K562 (cell line): Measurements from ENCODE around the gene ACADSB. TPM values are rescaled to one million over a fixed set of nuclear protein-coding genes. Genes with fewer than 3 reads are reported as not detected.

Experiments
- ATAC-seq: fragments of 200-7000 bp; cut with Tn5 transposase; 3 replicates; pipeline ENCODE4 v1.9.1; 2020; ENCODE audit warnings: moderate library complexity
- BruUV-seq: library from RNA; stranded (reverse); fragments of 400-500 nt; replicated peaks from 2 replicates; lab custom pipeline; 2021; lab: Mats Ljungman, UMichigan
- CTCF ChIA-PET: fragments of 300-600 bp; formaldehyde crosslinking; extraction: SDS; loops from one replicate; lab custom pipeline; 2021; ENCODE audit warnings: low intra/inter-chr PET ratio; lab: Yijun Ruan, JAX
- POLR2A ChIA-PET: fragments of 300-600, 350-650 bp; sonication (Branson Sonifier 250); formaldehyde crosslinking; extraction: SDS; loops from one replicate; lab custom pipeline; 2021; ENCODE audit warnings: antibody characterized with exemption, inconsistent platforms; lab: Yijun Ruan, JAX
- DNase-seq, 4 experiments: peaks; one replicate each; pipeline versions ENCODE4 v3.0.0 to v3.0.0-alpha.2; 2011 to 2018; ENCODE audit warnings: low spot score in 3 of 4, mixed read lengths in 3 of 4; ENCODE audit errors: extremely low read depth in 1 of 4
- FAIRE-seq: peaks from 2 replicates; lab custom pipeline; 2011; peaks lifted over from hg19 to GRCh38; lab: Jason Lieb, UNC
- H2AFZ ChIP-seq: 2 replicates; pipeline ENCODE4 v1.6.0; 2011; ENCODE audit warnings: low read depth, low read length, control low read depth, inconsistent platforms
- H3K27ac ChIP-seq: fragments of 200-600 bp; 3 replicates; pipeline ENCODE4 v1.8.0; 2011; ENCODE audit warnings: low read depth, mild to moderate bottlenecking, control low read depth, inconsistent platforms, low read length, moderate library complexity, mixed read lengths; ENCODE audit errors: extremely low read depth
- H3K27me3 ChIP-seq, 2 experiments: fragments of 300-600 bp in 1 of 2; 2 replicates in 1 of 2; 3 replicates in 1 of 2; pipeline versions ENCODE4 v1.6.0 to v1.8.0; 2011; ENCODE audit warnings: inconsistent platforms in 2 of 2, low read length in 2 of 2, mild to moderate bottlenecking in 1 of 2, mixed read lengths in 1 of 2, moderate library complexity in 1 of 2; ENCODE audit not compliant: control insufficient read depth in 2 of 2, insufficient read depth in 2 of 2
- H3K36me3 ChIP-seq: fragments of 300-600 bp; 3 replicates; pipeline ENCODE4 v1.8.0; 2011; ENCODE audit warnings: mild to moderate bottlenecking, low read length, inconsistent platforms; ENCODE audit not compliant: control insufficient read depth, insufficient read depth
- H3K4me1 ChIP-seq, 2 experiments: fragments of 200-600 bp in 1 of 2; replicated peaks in 1 of 2; 2 replicates in 1 of 2; 3 replicates in 1 of 2; pipeline versions ENCODE4 v1.5.1 to v1.8.0; 2011; ENCODE audit warnings: inconsistent platforms in 2 of 2, low read length in 2 of 2, mild to moderate bottlenecking in 1 of 2, mixed read lengths in 1 of 2, moderate library complexity in 1 of 2; ENCODE audit not compliant: control insufficient read depth in 2 of 2, insufficient read depth in 2 of 2
- H3K4me2 ChIP-seq: 2 replicates; pipeline ENCODE4 v1.6.1; 2011; ENCODE audit warnings: low read length, control low read depth, inconsistent platforms, mixed read lengths; ENCODE audit not compliant: insufficient read depth
- H3K4me3 ChIP-seq: fragments of 200-600 bp; sonication (generic), shearing (Covaris generic); 2 replicates; pipeline ENCODE4 v1.5.1; 2016; ENCODE audit warnings: control low read depth, inconsistent platforms
- H3K79me2 ChIP-seq: fragments of 200-600 bp; 3 replicates; pipeline ENCODE4 v1.8.0; 2011; ENCODE audit warnings: low read length, inconsistent platforms; ENCODE audit not compliant: control insufficient read depth, insufficient read depth
- H3K9ac ChIP-seq, 2 experiments: 2 replicates each; pipeline versions ENCODE4 v1.6.0 to v1.6.1; 2011; ENCODE audit warnings: low read depth in 2 of 2, low read length in 2 of 2, control low read depth in 1 of 2, inconsistent platforms in 1 of 2, mild to moderate bottlenecking in 1 of 2, mixed read lengths in 1 of 2; ENCODE audit not compliant: insufficient read depth in 1 of 2
- H3K9me1 ChIP-seq: one replicate; pipeline ENCODE4 v1.6.0; 2011; ENCODE audit warnings: inconsistent platforms, mild to moderate bottlenecking, low read length, moderate library complexity; ENCODE audit not compliant: control insufficient read depth, insufficient read depth
- H3K9me3 ChIP-seq: replicated peaks from 2 replicates; pipeline ENCODE4 v1.5.1; 2011; ENCODE audit warnings: low read depth, low read length, inconsistent platforms; ENCODE audit not compliant: control insufficient read depth, insufficient read depth
- H4K20me1 ChIP-seq: replicated peaks from 2 replicates; pipeline ENCODE4 v1.6.1; 2011; ENCODE audit warnings: low read length, inconsistent platforms, mixed read lengths; ENCODE audit not compliant: control insufficient read depth, insufficient read depth
- HCFC1 ChIP-seq: IDR thresholded peaks from 2 replicates; pipeline ENCODE4 v1.6.1; 2012; ENCODE audit warnings: low read depth, low read length, improper control_type of control experiment
- ILF3 ChIP-seq: fragments of 450-650 bp; IDR thresholded peaks from 2 replicates; pipeline ENCODE4 v1.6.1; 2018; ENCODE audit warnings: antibody characterized with exemption, mild to moderate bottlenecking, moderate library complexity, borderline replicate concordance
- KLF6 ChIP-seq: fragments of 250-450 bp; sonication (Bioruptor Pico); IDR thresholded peaks from 2 replicates; pipeline ENCODE4 v1.4.0; 2020; ENCODE audit warnings: mild to moderate bottlenecking, moderate library complexity, borderline replicate concordance
- NFIX ChIP-seq: fragments of 250-450 bp; sonication (Bioruptor Pico); IDR thresholded peaks from 2 replicates; pipeline ENCODE4 v1.4.0; 2020; ENCODE audit warnings: low read depth, mild to moderate bottlenecking, moderate library complexity
- TAF7 ChIP-seq: fragments of 450-650 bp; IDR thresholded peaks from 2 replicates; pipeline ENCODE4 v1.6.1; 2016; ENCODE audit warnings: missing genetic modification characterization, missing compliant biosample characterization
- ZBTB8A ChIP-seq: fragments of 450-650 bp; IDR thresholded peaks from 2 replicates; pipeline ENCODE4 v1.6.1; 2018; ENCODE audit warnings: mild to moderate bottlenecking, moderate library complexity; ENCODE audit not compliant: partially characterized antibody
- ZNF263 ChIP-seq: sonication (generic); formaldehyde crosslinking; IDR thresholded peaks from 2 replicates; pipeline ENCODE4 v1.8.0; 2022; ENCODE audit warnings: mild to moderate bottlenecking, missing genetic modification reagents, borderline replicate concordance
- ZNF347 ChIP-seq: fragments of 450-650 bp; formaldehyde crosslinking; IDR thresholded peaks from 2 replicates; pipeline ENCODE4 v1.4.0; 2020; ENCODE audit warnings: low read depth, mild to moderate bottlenecking, moderate library complexity
- WGBS: fragments of 100-300 bp; shearing (Covaris generic); methylation state at CpG from one replicate; pipeline ENCODE4 v1.1.6; 2016; ENCODE audit warnings: low coverage, mixed read lengths; ENCODE audit not compliant: insufficient coverage; ENCODE audit errors: missing lambda C conversion rate; 5-methylcytosine and 5-hydroxymethylcytosine counted together
- in situ Hi-C: fragments of 300-500 bp; cut with MboI; formaldehyde crosslinking; loops from 4 replicates; pipeline ENCODE4 v1.15.0; 2018; ENCODE audit warnings: inconsistent platforms, mixed read lengths
- intact Hi-C: fragments of 100-400 bp; cut with micrococcal nuclease; formaldehyde crosslinking; loops from 2 replicates; pipeline ENCODE4 v1.14.2; 2022
- polyA plus RNA-seq, 8 experiments: library from polyadenylated mRNA; depleted of rRNA in 4 of 8; stranded (reverse) in 5 of 8; unstranded in 3 of 8; fragments of >200 nt; fragmentation: Nextera tagmentation in 2 of 8; fragmentation: Illumina TruSeq in 1 of 8; extraction: Ambion mirVana in 2 of 8; extraction: Trizol in 1 of 8; gene quantifications; 2 replicates each; pipeline versions ENCODE4 v1.2.1 to v1.2.3, GENCODE V29; 2011 to 2014; ENCODE audit warnings: inconsistent platforms in 1 of 8, missing spikeins in 1 of 8
- total RNA-seq, 7 experiments: library from RNA; depleted of rRNA in 6 of 7; stranded (reverse); fragments of >200 nt in 6 of 7; fragmentation: Illumina TruSeq in 2 of 7; extraction: Trizol in 2 of 7; gene quantifications; 2 replicates each; pipeline versions ENCODE4 v1.2.1 to v1.2.3, GENCODE V29; 2011 to 2021; ENCODE audit warnings: low replicate concordance in 1 of 7
- TF ChIP-seq, protein P1 (sequence below): fragments of 250-450 bp; sonication (Bioruptor Pico); IDR thresholded peaks from 2 replicates; pipeline ENCODE4 v1.8.0; 2021; ENCODE audit warnings: mild to moderate bottlenecking, moderate library complexity
- TF ChIP-seq, protein P2 (sequence below), 2 experiments: fragments of 450-650 bp; IDR thresholded peaks; 2 replicates each; pipeline ENCODE4 v1.6.1; 2018; ENCODE audit warnings: mild to moderate bottlenecking in 2 of 2, low read depth in 1 of 2; ENCODE audit not compliant: partially characterized antibody in 2 of 2

ACADSB gene
- total and polyA plus RNA-seq, 9 of the 15 experiments (the other 6 are each of a cell fraction or from before 2014, with no cell fraction given) = 2.9 to 9.1 (median 5.8) TPM

DNA sequence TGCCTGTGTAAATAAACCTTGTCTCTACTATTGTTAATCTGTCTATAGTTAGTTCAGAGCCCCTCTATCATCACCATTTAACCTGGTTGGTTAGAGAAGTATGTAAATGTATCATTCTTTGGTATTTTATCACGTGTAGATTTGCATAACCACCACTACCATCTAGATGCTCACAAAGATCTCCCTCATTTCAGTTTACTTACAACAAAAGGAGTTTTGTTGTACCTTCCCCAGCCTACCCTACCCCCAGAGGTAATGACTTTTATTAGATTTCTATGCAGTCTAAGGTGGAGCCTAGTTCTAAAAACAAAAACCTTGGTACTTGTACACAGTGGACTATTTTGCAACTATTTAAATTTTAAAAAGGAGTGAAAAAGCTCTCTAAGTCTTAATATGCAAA is 17.5 kb downstream of the ACADSB start:
- BruUV-seq = no TSS peak
- Histone ChIP-seq H3K27me3 (no peaks in the 10 kb centered on the region), H3K9me1 (no peaks in the 10 kb centered on the region), H3K9me3 (no peaks in the 10 kb centered on the region), H4K20me1 (no peaks in the 10 kb centered on the region; the same call in 1 of the 2 replicates), H3K4me3 (no peak overlapping the region), H3K27ac (no peak overlapping the region), H3K36me3 (no peaks in the 10 kb centered on the region), H3K4me1 (no peaks in the 10 kb centered on the region; a peak in 1 of 5 replicates), H3K9ac (no peak overlapping the region), H3K79me2 (no peaks in the 10 kb centered on the region)
- 0% methylated on average over 1 of the region's 1 CpG for WGBS
- ATAC-seq = no peak
- intact Hi-C loops = no loop called here
- ChIA-PET CTCF (no interaction called here), POLR2A (no interaction called here)
- no peak for FAIRE-seq
- TF ChIP-seq ZNF263 (CRISPR knock-in tag) (no peak), ZNF347 (CRISPR knock-in tag) (no peak), NFIX (CRISPR knock-in tag) (no peak), HCFC1 (no peak), KLF6 (no peak), ZBTB8A (no peak), ILF3 (no peak), TAF7 (tag) (no peak)
- TF ChIP-seq, protein P1, sequence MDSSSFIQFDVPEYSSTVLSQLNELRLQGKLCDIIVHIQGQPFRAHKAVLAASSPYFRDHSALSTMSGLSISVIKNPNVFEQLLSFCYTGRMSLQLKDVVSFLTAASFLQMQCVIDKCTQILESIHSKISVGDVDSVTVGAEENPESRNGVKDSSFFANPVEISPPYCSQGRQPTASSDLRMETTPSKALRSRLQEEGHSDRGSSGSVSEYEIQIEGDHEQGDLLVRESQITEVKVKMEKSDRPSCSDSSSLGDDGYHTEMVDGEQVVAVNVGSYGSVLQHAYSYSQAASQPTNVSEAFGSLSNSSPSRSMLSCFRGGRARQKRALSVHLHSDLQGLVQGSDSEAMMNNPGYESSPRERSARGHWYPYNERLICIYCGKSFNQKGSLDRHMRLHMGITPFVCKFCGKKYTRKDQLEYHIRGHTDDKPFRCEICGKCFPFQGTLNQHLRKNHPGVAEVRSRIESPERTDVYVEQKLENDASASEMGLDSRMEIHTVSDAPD = no peak
- TF ChIP-seq, protein P2, sequence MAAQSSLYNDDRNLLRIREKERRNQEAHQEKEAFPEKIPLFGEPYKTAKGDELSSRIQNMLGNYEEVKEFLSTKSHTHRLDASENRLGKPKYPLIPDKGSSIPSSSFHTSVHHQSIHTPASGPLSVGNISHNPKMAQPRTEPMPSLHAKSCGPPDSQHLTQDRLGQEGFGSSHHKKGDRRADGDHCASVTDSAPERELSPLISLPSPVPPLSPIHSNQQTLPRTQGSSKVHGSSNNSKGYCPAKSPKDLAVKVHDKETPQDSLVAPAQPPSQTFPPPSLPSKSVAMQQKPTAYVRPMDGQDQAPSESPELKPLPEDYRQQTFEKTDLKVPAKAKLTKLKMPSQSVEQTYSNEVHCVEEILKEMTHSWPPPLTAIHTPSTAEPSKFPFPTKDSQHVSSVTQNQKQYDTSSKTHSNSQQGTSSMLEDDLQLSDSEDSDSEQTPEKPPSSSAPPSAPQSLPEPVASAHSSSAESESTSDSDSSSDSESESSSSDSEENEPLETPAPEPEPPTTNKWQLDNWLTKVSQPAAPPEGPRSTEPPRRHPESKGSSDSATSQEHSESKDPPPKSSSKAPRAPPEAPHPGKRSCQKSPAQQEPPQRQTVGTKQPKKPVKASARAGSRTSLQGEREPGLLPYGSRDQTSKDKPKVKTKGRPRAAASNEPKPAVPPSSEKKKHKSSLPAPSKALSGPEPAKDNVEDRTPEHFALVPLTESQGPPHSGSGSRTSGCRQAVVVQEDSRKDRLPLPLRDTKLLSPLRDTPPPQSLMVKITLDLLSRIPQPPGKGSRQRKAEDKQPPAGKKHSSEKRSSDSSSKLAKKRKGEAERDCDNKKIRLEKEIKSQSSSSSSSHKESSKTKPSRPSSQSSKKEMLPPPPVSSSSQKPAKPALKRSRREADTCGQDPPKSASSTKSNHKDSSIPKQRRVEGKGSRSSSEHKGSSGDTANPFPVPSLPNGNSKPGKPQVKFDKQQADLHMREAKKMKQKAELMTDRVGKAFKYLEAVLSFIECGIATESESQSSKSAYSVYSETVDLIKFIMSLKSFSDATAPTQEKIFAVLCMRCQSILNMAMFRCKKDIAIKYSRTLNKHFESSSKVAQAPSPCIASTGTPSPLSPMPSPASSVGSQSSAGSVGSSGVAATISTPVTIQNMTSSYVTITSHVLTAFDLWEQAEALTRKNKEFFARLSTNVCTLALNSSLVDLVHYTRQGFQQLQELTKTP (IDR thresholded peaks at IDR 0.05; ENCODE audit: low read depth in 1 of 2, partially characterized antibody in 2 of 2) = no peak
- TF ChIP-seq, all 486 proteins: peak for 0
- no peak for DNase-seq
- H2AFZ ChIP-seq = no peak overlapping the region
- no peak overlapping the region for H3K4me2 ChIP-seq
- in situ Hi-C loops = loop anchor here (25.0 kb wide), 1 partner anchor 936 kb away; no protein-coding TSS in a partner anchor
